Thyroid gland (tissue), 4 donors: ENCODE measurements around the gene ZBED4. TPM values are rescaled to one million over a fixed set of nuclear protein-coding genes. Genes with fewer than 3 reads are reported as not detected.

Source experiments
- DNase-seq, 2 donors: peaks; one replicate each; pipeline ENCODE4 v3.0.0-alpha.2; 2019
- H3K27ac ChIP-seq, 3 donors: fragments of 200-600 bp; sonication (generic); 1 replicate in 2 of 3; 2 replicates in 1 of 3; pipeline ENCODE4 v1.5.1; 2016 to 2019; ENCODE audit warnings: mild to moderate bottlenecking in 1 of 3, moderate library complexity in 1 of 3
- H3K27me3 ChIP-seq: fragments of 200-600 bp; sonication (generic); one replicate; pipeline ENCODE4 v1.5.1; 2019
- H3K36me3 ChIP-seq, 2 donors: fragments of 200-600 bp; sonication (generic); one replicate each; pipeline ENCODE4 v1.5.1; 2016 to 2019
- H3K4me1 ChIP-seq, 2 donors: fragments of 200-600 bp; sonication (generic); one replicate each; pipeline ENCODE4 v1.5.1; 2017 to 2019
- H3K4me3 ChIP-seq, 3 donors: fragments of 200-600 bp; sonication (generic); replicated peaks in 1 of 3; 1 replicate in 2 of 3; 2 replicates in 1 of 3; pipeline ENCODE4 v1.5.1; 2016; ENCODE audit warnings: mild to moderate bottlenecking in 1 of 3
- H3K9me3 ChIP-seq: fragments of 200-600 bp; sonication (generic); one replicate; pipeline ENCODE4 v1.5.1; 2017
- CTCF ChIP-seq, 6 experiments: fragments of 200-600 bp in 3 of 6; fragments of 450-650 bp in 3 of 6; sonication (generic) in 3 of 6; IDR thresholded peaks; one replicate each; pipeline ENCODE4 v1.5.1; 2016 to 2019; ENCODE audit warnings: antibody characterized with exemption in 6 of 6, mild to moderate bottlenecking in 2 of 6, inconsistent platforms in 1 of 6, moderate library complexity in 1 of 6
- POLR2A ChIP-seq, 2 donors: fragments of 450-650 bp; IDR thresholded peaks; one replicate each; pipeline ENCODE4 v1.6.1; 2017; ENCODE audit warnings: antibody characterized with exemption in 2 of 2, mild to moderate bottlenecking in 2 of 2, moderate library complexity in 1 of 2
- WGBS, 2 donors: methylation state at CpG; one replicate each; pipeline ENCODE4 v1.1.5; 2017; 5-methylcytosine and 5-hydroxymethylcytosine counted together
- intact Hi-C: fragments of 100-400 bp; cut with DNase I; formaldehyde crosslinking; loops from one replicate; pipeline ENCODE4 v1.15.1; 2023
- total RNA-seq, 4 donors: library from RNA; depleted of rRNA; stranded (reverse); fragments of >200 nt; gene quantifications; one replicate each; pipeline ENCODE4 v1.2.3, GENCODE V29; 2016

Gene ZBED4
- total RNA-seq, 4 donors from 2014 or later: 9.4 to 15.8 (median 10.1) TPM

- H3K4me3 ChIP-seq: no peak overlapping the region
- H3K9me3 ChIP-seq: no peaks in the 10 kb centered on the region
- peaks cover 21 to 23% of the 10 kb centered on the region in 2 donors for H3K4me1 ChIP-seq
- H3K36me3 ChIP-seq: no peaks in the 10 kb centered on the region
- DNase-seq: peak; percentile 20 to 24
- 27 to 35% methylated on average over 9 of the region's 9 CpGs for WGBS, 2 donors
- intact Hi-C loops: loop anchor here (10.0 kb wide), 1 partner anchor 59 kb away; the partner anchor contains the start of genes ALG12 and CRELD2
- TF ChIP-seq CTCF (IDR thresholded peaks at IDR 0.05): no peak
- no peak for TF ChIP-seq POLR2A (IDR thresholded peaks at IDR 0.05)
- no peak overlapping the region for H3K27ac ChIP-seq
- H3K27me3 ChIP-seq: no peaks in the 10 kb centered on the region
Observed at GRCh38 chr22:49855251-49855911, 1.7 kb downstream of the ZBED4 start.

- no peaks in the 10 kb centered on the region for H3K36me3 ChIP-seq
- H3K4me3 ChIP-seq: no peak overlapping the region
- no peaks in the 10 kb centered on the region for H3K9me3 ChIP-seq
- DNase-seq: peak; percentile 47 to 69
- peaks cover 21 to 23% of the 10 kb centered on the region in 2 donors for H3K4me1 ChIP-seq
- intact Hi-C loops: loop anchor here (10.0 kb wide), 1 partner anchor 58 kb away; the partner anchor contains the start of genes ALG12 and CRELD2
- 75 to 88% methylated on average over 16 to 22 of the region's 23 CpGs for WGBS, 2 donors
- TF ChIP-seq POLR2A (IDR thresholded peaks at IDR 0.05): no peak
- TF ChIP-seq CTCF (IDR thresholded peaks at IDR 0.05): no peak
- no peaks in the 10 kb centered on the region for H3K27me3 ChIP-seq
- H3K27ac ChIP-seq: no peak overlapping the region
Observed at GRCh38 chr22:49856343-49856742, 2.7 kb downstream of the ZBED4 start.

- TF ChIP-seq POLR2A (IDR thresholded peaks at IDR 0.05): no peak
- no peak for TF ChIP-seq CTCF (IDR thresholded peaks at IDR 0.05)
- Histone ChIP-seq H3K27ac (no peak overlapping the region), H3K4me3 (no peak overlapping the region), H3K4me1 (peaks cover 23 to 25% of the 10 kb centered on the region in 2 donors), H3K27me3 (no peaks in the 10 kb centered on the region), H3K9me3 (no peaks in the 10 kb centered on the region), H3K36me3 (no peaks in the 10 kb centered on the region)
- DNase-seq: peak in 1 of 2 donors; percentile 52
- 89 to 90% methylated on average over 19 of the region's 31 CpGs for WGBS, 2 donors
- intact Hi-C loops: loop anchor here (10.0 kb wide), 1 partner anchor 58 kb away; the partner anchor contains the start of genes ALG12 and CRELD2
Observed at GRCh38 chr22:49856766-49857618, 3.3 kb downstream of the ZBED4 start.

GRCh38 chr22:49858827-49859226 is 5.2 kb downstream of the ZBED4 start:
- peaks cover 23 to 27% of the 10 kb centered on the region in 2 donors for H3K4me1 ChIP-seq
- intact Hi-C loops: loop anchor here (10.0 kb wide), 1 partner anchor 56 kb away; the partner anchor contains the start of genes ALG12 and CRELD2
- no peak for TF ChIP-seq CTCF (IDR thresholded peaks at IDR 0.05)
- no peak for TF ChIP-seq POLR2A (IDR thresholded peaks at IDR 0.05)
- H3K27ac ChIP-seq: no peak overlapping the region
- DNase-seq: no peak
- WGBS, 2 donors: 85 to 87% methylated on average over 12 to 14 of the region's 14 CpGs
- H3K27me3 ChIP-seq: no peaks in the 10 kb centered on the region
- H3K9me3 ChIP-seq: no peaks in the 10 kb centered on the region
- H3K36me3 ChIP-seq: no peaks in the 10 kb centered on the region
- no peak overlapping the region for H3K4me3 ChIP-seq
